ENCODE results near the gene DENND6A.

DNA sequence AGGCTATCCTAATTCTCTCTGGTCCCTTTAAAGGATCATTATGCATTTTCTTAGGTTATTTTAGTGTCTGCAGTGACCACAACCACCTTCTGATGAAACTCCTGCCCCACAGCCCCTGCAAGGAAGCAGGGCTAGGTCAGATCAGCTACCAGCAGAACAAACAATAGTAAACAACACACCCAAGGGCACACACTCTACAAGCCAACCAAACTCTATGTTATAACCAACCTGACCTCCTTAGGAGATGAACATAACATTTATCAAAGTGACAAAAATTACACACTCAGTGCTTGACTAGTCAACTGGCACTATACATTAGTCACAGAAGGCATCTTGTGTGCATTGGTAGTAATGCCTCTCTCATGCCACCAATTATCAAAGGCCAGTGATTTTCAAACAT, 17.3 kb downstream of the DENND6A start:
- TF ChIP-seq CTCF (IDR thresholded peaks at IDR 0.05): no peak
- no peak for TF ChIP-seq POLR2A (IDR thresholded peaks at IDR 0.05)
